Panc1 (cell line): ENCODE measurements around the gene RFXAP.

Source experiments
- CTCF ChIP-seq: fragments of 450-650 bp; IDR thresholded peaks from 2 replicates; pipeline ENCODE4 v1.5.1; 2017; ENCODE audit warnings: mild to moderate bottlenecking
- POLR2AphosphoS5 ChIP-seq: IDR thresholded peaks from 2 replicates; pipeline ENCODE4 v1.6.1; 2012; ENCODE audit warnings: mild to moderate bottlenecking, low read depth, low read length, moderate library complexity

GRCh38 chr13:36807616-36808015 is 11.4 kb upstream of the RFXAP start:
- TF ChIP-seq CTCF, result no peak
- TF ChIP-seq POLR2AphosphoS5, result no peak
